GM23338 (cell line): ENCODE results near the gene MAPK8. TPM values are rescaled to one million over a fixed set of nuclear protein-coding genes. Genes with fewer than 3 reads are reported as not detected.
A peak's percentile ranks its signal among the peaks of the same experiment; 100 is the strongest.

Experiments
- ATAC-seq: fragments of 200-7000 bp; cut with Tn5 transposase; 3 replicates; pipeline ENCODE4 v1.9.1; 2020
- DNase-seq: peaks from one replicate; pipeline ENCODE4 v3.0.0-alpha.2; 2015; ENCODE audit warnings: low spot score
- H2AFZ ChIP-seq: fragments of 200-600 bp; sonication (generic); 2 replicates; pipeline ENCODE4 v1.8.0; 2016; ENCODE audit warnings: antibody characterized with exemption, mild to moderate bottlenecking, moderate library complexity
- H3F3A ChIP-seq: fragments of 200-600 bp; sonication (generic); replicated peaks from 2 replicates; pipeline ENCODE4 v1.8.0; 2017; ENCODE audit warnings: antibody characterized with exemption, mixed run types, low read depth
- H3K27ac ChIP-seq: fragments of 200-600 bp; sonication (generic); 2 replicates; pipeline ENCODE4 v1.6.1; 2016; ENCODE audit warnings: low read depth
- H3K27me3 ChIP-seq: fragments of 200-600 bp; sonication (generic); 2 replicates; pipeline ENCODE4 v1.8.0; 2016; ENCODE audit warnings: mild to moderate bottlenecking, mixed run types, moderate library complexity; ENCODE audit not compliant: insufficient read depth
- H3K36me3 ChIP-seq: fragments of 200-600 bp; sonication (generic); 2 replicates; pipeline ENCODE4 v1.8.0; 2016; ENCODE audit warnings: mild to moderate bottlenecking; ENCODE audit not compliant: insufficient read depth
- H3K4me1 ChIP-seq: fragments of 200-600 bp; sonication (generic); 2 replicates; pipeline ENCODE4 v1.8.0; 2016; ENCODE audit warnings: mild to moderate bottlenecking, moderate library complexity; ENCODE audit not compliant: insufficient read depth
- H3K4me2 ChIP-seq: fragments of 200-600 bp; sonication (generic); 2 replicates; pipeline ENCODE4 v1.7.1; 2017; ENCODE audit warnings: mixed run types
- H3K4me3 ChIP-seq: fragments of 200-600 bp; sonication (generic); 2 replicates; pipeline ENCODE4 v1.6.1; 2016; ENCODE audit warnings: mixed run types
- H3K79me2 ChIP-seq: fragments of 200-600 bp; sonication (generic); replicated peaks from 2 replicates; pipeline ENCODE4 v1.8.0; 2017; ENCODE audit warnings: mild to moderate bottlenecking; ENCODE audit not compliant: insufficient read depth
- H3K9me2 ChIP-seq: fragments of 200-600 bp; sonication (generic); 2 replicates; pipeline ENCODE4 v1.8.0; 2017; ENCODE audit not compliant: insufficient read depth
- H4K20me1 ChIP-seq: fragments of 200-600 bp; sonication (generic); replicated peaks from 2 replicates; pipeline ENCODE4 v1.8.0; 2017; ENCODE audit warnings: mild to moderate bottlenecking; ENCODE audit not compliant: insufficient read depth
- H3K27ac Mint-ChIP-seq: 2 replicates; pipeline ENCODE4 v1.8.0; 2020; ENCODE audit warnings: inconsistent platforms, mild to moderate bottlenecking, moderate library complexity, mixed read lengths
- H3K27me3 Mint-ChIP-seq: 3 replicates; pipeline ENCODE4 v1.8.0; 2022; ENCODE audit warnings: low read depth, mild to moderate bottlenecking, moderate library complexity, mixed read lengths, inconsistent platforms; ENCODE audit not compliant: insufficient read depth, poor library complexity
- H3K36me3 Mint-ChIP-seq: 3 replicates; pipeline ENCODE4 v1.8.0; 2021; ENCODE audit warnings: low read depth, mild to moderate bottlenecking, inconsistent platforms, moderate library complexity, mixed read lengths
- H3K4me1 Mint-ChIP-seq: 3 replicates; pipeline ENCODE4 v1.8.0; 2020; ENCODE audit warnings: mild to moderate bottlenecking, inconsistent platforms, mixed read lengths
- H3K4me3 Mint-ChIP-seq: 3 replicates; pipeline ENCODE4 v1.8.0; 2021; ENCODE audit warnings: moderate library complexity, mild to moderate bottlenecking, inconsistent platforms, mixed read lengths
- H3K9me3 Mint-ChIP-seq: 3 replicates; pipeline ENCODE4 v1.8.0; 2020; ENCODE audit warnings: moderate library complexity, mild to moderate bottlenecking, inconsistent platforms, mixed read lengths
- CREB1 ChIP-seq: fragments of 250-450 bp; sonication (Bioruptor Pico); IDR thresholded peaks from 2 replicates; pipeline ENCODE4 v1.5.0; 2020; ENCODE audit warnings: low read depth, mild to moderate bottlenecking, moderate library complexity
- CTCF ChIP-seq, 2 experiments: fragments of 200-600 bp in 1 of 2; sonication (generic) in 1 of 2; conservative IDR thresholded peaks; 2 replicates each; pipeline versions ENCODE4 v1.5.1 to v1.6.1; 2016 to 2017; ENCODE audit warnings: antibody characterized with exemption in 2 of 2, low read depth in 2 of 2, mild to moderate bottlenecking in 2 of 2, moderate library complexity in 1 of 2
- ETS1 ChIP-seq: IDR thresholded peaks from 2 replicates; pipeline ENCODE4 v1.6.1; 2016; ENCODE audit warnings: antibody characterized with exemption
- EZH2 ChIP-seq: fragments of 200-600 bp; sonication (generic); IDR thresholded peaks from one replicate; pipeline ENCODE4 v1.8.0; 2017; ENCODE audit warnings: antibody characterized with exemption, mild to moderate bottlenecking, low read depth; ENCODE audit not compliant: unreplicated experiment
- EZH2phosphoT487 ChIP-seq: fragments of 200-600 bp; sonication (generic); IDR thresholded peaks from one replicate; pipeline ENCODE4 v1.8.1; 2018; ENCODE audit warnings: antibody characterized with exemption; ENCODE audit not compliant: unreplicated experiment
- JUNB ChIP-seq: IDR thresholded peaks from one replicate; pipeline ENCODE4 v1.6.1; 2016; ENCODE audit warnings: antibody characterized with exemption; ENCODE audit not compliant: unreplicated experiment
- NANOG ChIP-seq: IDR thresholded peaks from 2 replicates; pipeline ENCODE4 v1.6.1; 2016; ENCODE audit warnings: antibody characterized with exemption, borderline replicate concordance
- POLR2AphosphoS5 ChIP-seq: IDR thresholded peaks from 2 replicates; pipeline ENCODE4 v1.6.1; 2016; ENCODE audit warnings: antibody characterized with exemption, low read depth
- REST ChIP-seq: IDR thresholded peaks from one replicate; pipeline ENCODE4 v1.6.1; 2018; ENCODE audit warnings: antibody characterized with exemption; ENCODE audit not compliant: unreplicated experiment
- STAT1 ChIP-seq: IDR thresholded peaks from one replicate; pipeline ENCODE4 v1.6.1; 2016; ENCODE audit warnings: antibody characterized with exemption; ENCODE audit not compliant: unreplicated experiment
- ZNF114 ChIP-seq: fragments of 250-450 bp; sonication (Bioruptor Pico); IDR thresholded peaks from 2 replicates; pipeline ENCODE4 v1.5.0; 2020; ENCODE audit warnings: mild to moderate bottlenecking, moderate library complexity
- ZNF331 ChIP-seq: fragments of 250-450 bp; sonication (Bioruptor Pico); IDR thresholded peaks from 2 replicates; pipeline ENCODE4 v1.5.0; 2020; ENCODE audit warnings: low read depth, mild to moderate bottlenecking, moderate library complexity
- ZNF462 ChIP-seq: fragments of 250-450 bp; sonication (Bioruptor Pico); IDR thresholded peaks from 2 replicates; pipeline ENCODE4 v1.5.0; 2020; ENCODE audit warnings: mild to moderate bottlenecking, moderate library complexity
- polyA plus RNA-seq: library from polyadenylated mRNA; unstranded; fragments of >200 nt; fragmentation: Nextera tagmentation; extraction: Ambion mirVana; gene quantifications from 2 replicates; pipeline ENCODE4 v1.2.1, GENCODE V29; 2016
- total RNA-seq: library from RNA; depleted of rRNA; stranded (reverse); fragments of >200 nt; shearing (Covaris generic); gene quantifications from 2 replicates; pipeline ENCODE4 v1.2.3, GENCODE V29; 2014

The MAPK8 gene
- total and polyA plus RNA-seq, 2 experiments from 2014 or later, result 52.4 to 73.6 TPM

- no peaks in the 10 kb centered on the region for H3K79me2 ChIP-seq
- peak; percentile 12 for ATAC-seq
These were observed 158.6 kb downstream of the MAPK8 start for GRCh38 chr10:48464871-48465736.

More at GRCh38 chr10:48464871-48465736, 158.6 kb downstream of the MAPK8 start:
- Histone ChIP-seq H4K20me1 (no peaks in the 10 kb centered on the region; the same call in 1 of the 2 replicates), H3K4me1 (peaks cover 6% of the 10 kb centered on the region; the same call in 1 of the 2 replicates), H3K27ac (no peak overlapping the region), H3F3A (0 out of 2 replicates have a peak, but pooled peaks cover 3% of the 10 kb centered on the region), H3K4me3 (no peak overlapping the region), H3K4me2 (no peak overlapping the region; the same call in 1 of the 2 replicates), H3K27me3 (peaks cover 14% of the 10 kb centered on the region), H3K36me3 (no peaks in the 10 kb centered on the region), H3K9me2 (no peaks in the 10 kb centered on the region), H2AFZ (no peak overlapping the region)
- no peaks in the 10 kb centered on the region; the same call in 2 of the 3 replicates for H3K9me3 Mint-ChIP-seq
- H3K4me3 Mint-ChIP-seq, result peak overlapping the region; percentile 59; the same call in 2 of the 3 replicates
- H3K36me3 Mint-ChIP-seq, result peaks cover 3% of the 10 kb centered on the region; the same call in 1 of the 3 replicates
- peaks cover 22% of the 10 kb centered on the region for H3K4me1 Mint-ChIP-seq
- H3K27ac Mint-ChIP-seq, result no peak overlapping the region
- TF ChIP-seq ZNF114 (CRISPR knock-in tag) (no peak), STAT1 (no peak), ZNF462 (CRISPR knock-in tag) (no peak), REST (no peak), CREB1 (CRISPR knock-in tag) (no peak), EZH2 (no peak), JUNB (no peak), CTCF (conservative IDR thresholded peaks at IDR 0.05; ENCODE audit: low read depth in 2 of 2) (no peak), POLR2AphosphoS5 (no peak), ETS1 (no peak), EZH2phosphoT487 (no peak), ZNF331 (CRISPR knock-in tag) (no peak), NANOG (no peak)
- DNase-seq, result peak; percentile 23
- H3K27me3 Mint-ChIP-seq, result peaks cover 8% of the 10 kb centered on the region
